Muscle of leg (tissue), 11 donors: ENCODE data around the gene NFIA. TPM values are rescaled to one million over a fixed set of nuclear protein-coding genes. Genes with fewer than 3 reads are reported as not detected.
"Not testable (repeated sequence)": the region's sequence is repeated elsewhere in the genome, so short reads cannot be mapped to it uniquely, and the experiment has no call there.

Source experiments
- DNase-seq: peaks from one replicate; pipeline ENCODE4 v3.0.0; 2013
- H3K27ac ChIP-seq: one replicate; pipeline ENCODE4 v1.5.1; 2013; ENCODE audit warnings: mild to moderate bottlenecking, low read length, control low read depth
- H3K27me3 ChIP-seq: one replicate; pipeline ENCODE4 v1.6.1; 2013; ENCODE audit warnings: low read length; ENCODE audit not compliant: control insufficient read depth, insufficient read depth
- H3K36me3 ChIP-seq: one replicate; pipeline ENCODE4 v1.6.1; 2013; ENCODE audit warnings: low read length; ENCODE audit not compliant: control insufficient read depth, insufficient read depth
- H3K4me1 ChIP-seq: one replicate; pipeline ENCODE4 v1.6.1; 2013; ENCODE audit warnings: low read length; ENCODE audit not compliant: control insufficient read depth, insufficient read depth
- H3K4me3 ChIP-seq: one replicate; pipeline ENCODE4 v1.5.1; 2013; ENCODE audit warnings: low read length, control low read depth
- H3K9me3 ChIP-seq: replicated peaks from 2 replicates; pipeline ENCODE4 v1.6.1; 2013; ENCODE audit warnings: low read depth, low read length; ENCODE audit not compliant: control insufficient read depth
- WGBS: methylation state at CpG from one replicate; pipeline ENCODE4 v1.1.5; 2013; ENCODE audit warnings: missing lambda C conversion rate; ENCODE audit not compliant: insufficient coverage; 5-methylcytosine and 5-hydroxymethylcytosine counted together
- polyA plus RNA-seq, 8 donors: library from polyadenylated mRNA; unstranded; fragments of 120-200 nt; gene quantifications; one replicate each; pipeline versions ENCODE4 v1.2.1 to v1.2.3, GENCODE V29; 2013; ENCODE audit warnings: inconsistent platforms in 1 of 8, low replicate concordance in 1 of 8; ENCODE audit not compliant: insufficient read length in 8 of 8, insufficient read depth in 1 of 8
- total RNA-seq: library from RNA; stranded (reverse); fragments of 120-200 nt; gene quantifications from one replicate; pipeline ENCODE4 v1.2.4, GENCODE V29; 2013

Gene NFIA
- total and polyA plus RNA-seq, 9 donors, result 21.6 to 41.0 (median 29.7) TPM

DNA sequence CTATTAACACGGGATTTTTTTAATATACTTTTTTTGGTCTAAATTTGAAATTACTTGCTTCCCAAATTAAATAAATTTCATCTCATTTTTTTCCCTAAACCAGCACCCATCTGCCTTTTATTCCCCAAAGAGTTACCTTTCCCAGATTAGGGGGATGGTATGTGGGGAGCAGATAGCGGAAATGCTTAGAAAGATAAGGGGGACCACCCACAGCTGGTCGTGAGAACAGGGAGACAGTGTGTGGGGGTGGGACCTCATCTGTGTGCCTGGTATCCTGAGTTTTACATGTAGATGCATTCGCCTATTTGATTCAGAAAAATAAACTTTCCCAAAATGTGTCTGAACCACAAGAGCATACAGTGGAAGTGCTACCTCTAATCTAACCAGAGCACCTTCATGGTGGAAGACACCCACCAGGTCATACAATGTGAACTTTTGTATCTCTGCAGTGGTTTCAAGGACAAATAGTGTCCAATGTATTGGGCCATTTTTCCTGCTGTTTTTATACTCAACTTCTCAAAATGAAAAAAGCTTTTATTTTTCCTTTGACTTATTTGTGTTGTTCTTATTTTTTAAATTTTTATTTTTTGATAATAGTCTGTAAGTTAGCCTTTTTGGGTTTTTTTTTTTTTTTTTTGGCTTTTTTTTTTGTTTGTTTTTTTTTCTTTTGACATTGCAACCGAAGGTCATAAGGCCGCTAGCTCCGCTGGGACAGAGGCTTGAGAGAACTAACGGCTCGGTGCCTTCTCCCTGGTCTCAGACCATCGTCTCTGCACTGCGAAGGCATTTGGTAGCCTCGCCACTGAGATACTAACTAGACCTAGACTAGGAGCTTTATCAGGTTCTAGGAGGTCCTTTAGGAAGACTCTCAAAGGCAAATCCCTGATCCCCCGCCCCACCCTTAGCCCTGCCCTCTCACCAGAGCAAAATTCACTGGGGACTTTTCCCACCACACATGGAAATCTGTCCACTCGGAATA, 379.3 kb downstream of the NFIA start:
- WGBS, result 79% methylated on average over 8 of the region's 14 CpGs

DNA sequence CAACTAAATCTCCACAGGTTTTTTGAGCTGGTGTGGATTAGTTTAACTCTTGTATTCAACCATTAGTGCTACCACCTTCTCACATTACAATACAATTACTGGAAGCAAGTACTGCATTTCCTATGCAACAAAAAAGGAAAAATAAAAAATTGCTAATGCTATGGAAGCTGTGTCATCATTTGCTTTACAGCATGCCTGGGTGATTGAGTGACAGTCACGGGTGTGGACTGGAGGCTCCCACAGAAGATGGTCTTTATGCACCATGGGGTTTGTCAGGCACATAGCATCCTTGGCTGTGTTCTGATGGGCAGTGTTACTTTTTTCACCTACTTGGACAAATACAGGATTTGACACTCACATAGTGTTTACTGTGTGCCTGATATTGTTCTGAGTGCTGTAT, 380.3 kb downstream of the NFIA start:
- Histone ChIP-seq H3K36me3 (peaks cover 16% of the 10 kb centered on the region), H3K9me3 (no peaks in the 10 kb centered on the region), H3K4me3 (no peak overlapping the region), H3K4me1 (no peaks in the 10 kb centered on the region), H3K27ac (no peak overlapping the region), H3K27me3 (no peaks in the 10 kb centered on the region)
- 80% methylated on average over 1 of the region's 1 CpG for WGBS
- no peak for DNase-seq

More for the DNA sequence above, 379.3 kb downstream of the NFIA start:
- no peaks in the 10 kb centered on the region for H3K4me1 ChIP-seq
- H3K36me3 ChIP-seq, result peaks cover 16% of the 10 kb centered on the region
- DNase-seq, result no peak
- H3K27ac ChIP-seq, result no peak overlapping the region
- H3K9me3 ChIP-seq, result no peaks in the 10 kb centered on the region
- no peak overlapping the region for H3K4me3 ChIP-seq
- H3K27me3 ChIP-seq, result no peaks in the 10 kb centered on the region

DNA sequence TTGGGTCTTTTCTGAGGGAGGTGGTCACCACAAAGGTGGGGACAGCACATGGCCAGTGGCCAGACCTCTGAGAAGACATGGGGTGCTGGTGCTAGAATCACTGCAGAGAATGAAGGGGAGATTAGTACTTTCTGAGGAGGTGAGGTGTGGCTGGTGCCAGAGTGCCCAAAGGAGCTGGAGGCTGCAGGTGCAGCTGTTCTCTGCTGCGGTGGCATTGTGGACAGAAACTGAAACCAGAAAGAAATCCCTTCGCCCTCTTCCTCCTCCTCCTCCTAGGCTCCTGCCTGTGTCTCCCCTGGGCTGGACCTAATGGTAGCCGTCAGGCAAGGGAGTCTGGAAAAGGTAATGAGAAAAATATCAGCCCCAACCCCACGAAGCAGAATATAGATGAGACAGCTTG, 380.9 kb downstream of the NFIA start:
- Histone ChIP-seq H3K27ac (no peak overlapping the region), H3K9me3 (no peaks in the 10 kb centered on the region), H3K4me3 (no peak overlapping the region), H3K36me3 (peaks cover 16% of the 10 kb centered on the region), H3K4me1 (no peaks in the 10 kb centered on the region), H3K27me3 (no peaks in the 10 kb centered on the region)
- no CpG with 5 or more reads among the region's 4 CpGs for WGBS
- DNase-seq, result no peak

DNA sequence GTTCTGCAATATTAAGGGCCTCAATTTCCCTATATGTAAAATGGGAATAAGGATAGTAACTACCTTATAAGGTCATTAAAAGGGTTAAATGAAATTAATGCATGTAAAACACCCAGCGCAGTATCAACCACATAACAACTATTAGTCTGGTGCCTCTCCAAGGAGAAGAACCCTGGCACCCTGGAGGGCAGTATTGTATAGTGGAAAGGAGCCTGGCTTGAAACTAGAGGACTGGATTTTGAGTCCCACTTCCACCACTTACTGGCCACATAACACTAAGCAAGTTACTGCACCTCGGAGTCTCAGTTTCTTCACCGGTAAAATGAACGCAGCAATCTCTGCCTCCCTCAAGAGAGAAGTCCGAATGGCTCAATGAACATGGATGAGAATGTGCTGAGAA, 385.5 kb downstream of the NFIA start:
- H3K27me3 ChIP-seq, DNase-seq, H3K4me3 ChIP-seq, H3K36me3 ChIP-seq, H3K27ac ChIP-seq, H3K9me3 ChIP-seq, H3K4me1 ChIP-seq: not testable (repeated sequence)
- WGBS, result no CpG with 5 or more reads among the region's 5 CpGs

DNA sequence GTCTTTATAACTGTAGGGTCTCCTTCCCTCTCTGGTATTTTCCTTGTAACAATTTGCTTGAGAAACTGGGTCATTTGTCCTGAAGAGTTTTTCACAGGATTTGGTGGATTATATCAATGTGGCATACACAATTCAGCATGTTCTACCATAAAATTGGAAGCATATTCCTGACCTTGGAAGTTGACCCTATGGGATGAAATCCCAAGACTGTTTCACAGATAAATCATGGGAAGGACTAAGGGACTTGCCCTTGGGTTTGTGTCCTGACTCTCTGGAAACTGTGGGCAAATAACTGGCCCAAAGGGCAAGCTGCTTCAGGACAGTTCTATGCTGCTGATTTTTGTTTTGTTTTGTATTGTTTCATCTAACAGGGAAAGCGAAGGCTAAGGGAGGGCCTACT, 387.0 kb downstream of the NFIA start:
- no CpG with 5 or more reads among the region's 1 CpG for WGBS
- DNase-seq, result no peak
- peaks cover 2% of the 10 kb centered on the region for H3K36me3 ChIP-seq
- H3K27me3 ChIP-seq, result no peaks in the 10 kb centered on the region
- H3K27ac ChIP-seq, result no peak overlapping the region
- H3K4me3 ChIP-seq, result no peak overlapping the region
- no peaks in the 10 kb centered on the region for H3K9me3 ChIP-seq
- H3K4me1 ChIP-seq, result no peaks in the 10 kb centered on the region

DNA sequence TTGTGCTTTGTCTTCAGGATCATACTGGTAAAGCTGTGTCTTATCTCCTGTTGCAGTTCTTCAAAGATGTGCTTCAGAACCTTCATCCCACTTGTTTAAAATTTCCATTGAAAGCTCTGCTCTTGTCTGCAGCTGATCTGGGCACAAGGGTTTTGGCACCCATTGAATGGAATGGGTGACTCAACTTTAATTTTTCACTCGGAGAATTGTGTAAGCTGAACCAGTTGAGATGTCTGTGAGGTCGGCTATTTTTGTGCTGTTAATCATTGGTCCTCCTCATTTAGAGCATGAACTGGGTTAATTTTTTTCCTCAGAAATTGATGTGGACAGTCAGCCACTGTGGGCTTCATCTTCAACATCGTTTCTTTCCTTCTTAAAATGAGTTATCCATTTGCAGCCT, 390.5 kb downstream of the NFIA start:
- no peak for DNase-seq
- H3K9me3 ChIP-seq, result no peaks in the 10 kb centered on the region
- 60% methylated on average over 1 of the region's 3 CpGs for WGBS
- no peaks in the 10 kb centered on the region for H3K4me1 ChIP-seq
- H3K36me3 ChIP-seq, result no peaks in the 10 kb centered on the region
- H3K27me3 ChIP-seq, result no peaks in the 10 kb centered on the region
- H3K27ac ChIP-seq, result no peak overlapping the region
- H3K4me3 ChIP-seq, result no peak overlapping the region

DNA sequence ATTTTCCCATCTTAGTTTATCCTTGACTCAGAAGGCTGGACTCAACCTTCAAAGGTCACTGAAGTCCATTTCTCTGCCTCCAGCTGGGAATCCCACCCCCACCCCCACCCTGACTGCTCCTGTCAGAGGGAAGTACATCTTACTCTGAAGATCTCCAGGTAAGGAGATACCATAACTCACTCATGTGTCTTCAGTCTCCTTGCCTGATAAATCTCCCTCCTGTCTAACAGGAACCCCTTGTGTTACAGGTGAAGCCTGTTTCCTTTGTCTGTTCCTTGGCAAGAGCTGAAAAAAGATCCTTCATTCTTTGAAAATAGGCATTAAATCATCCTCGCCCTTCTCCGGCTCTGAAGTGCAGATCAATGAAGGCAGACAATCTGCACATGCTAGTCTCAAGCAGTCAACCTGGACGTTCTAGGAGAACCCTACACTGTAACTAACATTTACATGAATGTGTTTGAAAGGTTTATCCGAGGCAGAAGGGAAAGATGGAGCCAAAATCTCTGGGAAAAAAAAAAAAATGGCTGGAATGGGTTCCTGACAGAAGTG, 392.0 kb downstream of the NFIA start:
- no CpG with 5 or more reads among the region's 4 CpGs for WGBS
- no peaks in the 10 kb centered on the region for H3K36me3 ChIP-seq
- no peak for DNase-seq
- H3K4me3 ChIP-seq, result no peak overlapping the region
- no peaks in the 10 kb centered on the region for H3K4me1 ChIP-seq
- H3K27me3 ChIP-seq, result no peaks in the 10 kb centered on the region
- no peaks in the 10 kb centered on the region for H3K9me3 ChIP-seq
- no peak overlapping the region for H3K27ac ChIP-seq

DNA sequence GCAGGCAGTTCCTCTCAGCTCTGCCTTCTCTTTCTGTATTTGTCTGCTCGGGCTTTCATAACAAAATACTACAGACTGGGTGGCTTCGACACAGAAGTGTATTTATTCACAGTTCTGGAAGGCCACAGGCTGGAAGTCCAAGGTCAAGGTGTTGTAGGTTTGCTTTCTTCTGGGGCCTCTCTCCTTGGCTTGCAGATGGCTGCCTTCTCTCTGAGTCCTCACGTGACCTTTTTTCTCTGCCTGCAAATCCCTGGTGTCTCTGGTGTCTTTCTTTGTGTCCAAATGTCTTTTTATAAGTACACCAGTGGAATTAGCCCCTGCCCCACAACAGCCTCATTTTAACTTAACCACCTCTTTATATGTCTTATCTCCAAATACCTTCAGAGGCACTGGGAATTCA, 392.6 kb downstream of the NFIA start:
- Histone ChIP-seq H3K4me1 (no peaks in the 10 kb centered on the region), H3K9me3 (no peaks in the 10 kb centered on the region), H3K27ac (no peak overlapping the region), H3K4me3 (no peak overlapping the region), H3K36me3 (no peaks in the 10 kb centered on the region), H3K27me3 (no peaks in the 10 kb centered on the region)
- DNase-seq, result no peak
- WGBS, result no CpG with 5 or more reads among the region's 3 CpGs

DNA sequence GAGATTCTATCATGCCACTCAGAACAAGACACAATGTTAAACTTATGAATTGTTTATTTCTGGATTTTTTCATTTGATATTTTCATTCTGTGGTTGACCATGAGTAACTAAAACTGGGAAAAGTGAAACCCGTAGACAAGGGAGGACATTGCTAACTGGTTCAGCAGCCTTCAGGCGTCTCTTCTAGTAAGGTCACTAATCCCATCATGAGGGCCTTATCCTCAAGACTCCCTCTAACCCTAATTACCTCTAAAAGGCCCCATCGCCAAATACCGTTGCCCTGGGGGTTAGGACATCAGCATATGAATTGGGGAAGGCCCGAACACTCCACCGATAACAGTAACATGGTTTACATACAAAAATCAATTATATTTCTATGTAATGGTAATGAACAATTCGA, 394.9 kb downstream of the NFIA start:
- no CpG with 5 or more reads among the region's 7 CpGs for WGBS
- DNase-seq, result no peak
- no peak overlapping the region for H3K4me3 ChIP-seq
- H3K27ac ChIP-seq, result no peak overlapping the region
- H3K4me1 ChIP-seq, result no peaks in the 10 kb centered on the region
- no peaks in the 10 kb centered on the region for H3K27me3 ChIP-seq
- no peaks in the 10 kb centered on the region for H3K9me3 ChIP-seq
- H3K36me3 ChIP-seq, result no peaks in the 10 kb centered on the region

DNA sequence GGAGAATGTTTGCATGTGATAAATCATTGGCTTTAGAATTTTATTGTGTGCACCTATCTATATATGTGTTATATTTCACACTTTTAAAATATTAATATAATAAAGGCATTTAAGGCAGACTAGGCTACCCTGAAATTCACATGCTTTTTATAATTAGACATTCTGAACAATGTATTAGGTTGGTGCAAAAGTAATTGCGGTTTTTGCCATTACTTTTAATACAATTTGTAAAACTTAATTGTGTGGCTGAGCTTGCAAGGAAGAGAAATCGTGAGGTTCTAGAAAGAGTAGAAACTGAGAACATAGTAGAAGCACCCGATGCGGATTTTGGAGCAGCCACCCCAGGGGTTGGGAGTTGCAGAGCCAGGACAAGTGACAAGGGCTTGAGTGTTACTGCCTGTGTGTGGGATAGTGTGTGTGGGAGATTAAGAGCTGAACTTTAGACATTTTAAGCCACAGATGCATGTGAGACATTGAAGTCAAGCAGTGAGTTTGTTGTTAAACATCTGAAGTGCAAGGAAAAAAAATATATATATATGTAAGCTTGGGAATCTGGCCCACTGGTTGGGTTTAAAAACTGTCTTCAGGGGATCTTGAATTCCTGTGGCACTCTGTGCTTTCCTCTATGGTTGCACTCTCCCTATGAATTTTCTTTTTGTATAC, 398.0 kb downstream of the NFIA start:
- Histone ChIP-seq H3K36me3 (no peaks in the 10 kb centered on the region), H3K4me3 (no peak overlapping the region), H3K27me3 (no peaks in the 10 kb centered on the region), H3K9me3 (no peaks in the 10 kb centered on the region), H3K27ac (no peak overlapping the region), H3K4me1 (no peaks in the 10 kb centered on the region)
- no peak for DNase-seq
- 80% methylated on average over 3 of the region's 4 CpGs for WGBS
